ENCODE measurements around the gene NAB2.
"Not testable (repeated sequence)": the region's sequence is repeated elsewhere in the genome, so short reads cannot be mapped to it uniquely, and the experiment has no call there.

Gene NAB2

DNA sequence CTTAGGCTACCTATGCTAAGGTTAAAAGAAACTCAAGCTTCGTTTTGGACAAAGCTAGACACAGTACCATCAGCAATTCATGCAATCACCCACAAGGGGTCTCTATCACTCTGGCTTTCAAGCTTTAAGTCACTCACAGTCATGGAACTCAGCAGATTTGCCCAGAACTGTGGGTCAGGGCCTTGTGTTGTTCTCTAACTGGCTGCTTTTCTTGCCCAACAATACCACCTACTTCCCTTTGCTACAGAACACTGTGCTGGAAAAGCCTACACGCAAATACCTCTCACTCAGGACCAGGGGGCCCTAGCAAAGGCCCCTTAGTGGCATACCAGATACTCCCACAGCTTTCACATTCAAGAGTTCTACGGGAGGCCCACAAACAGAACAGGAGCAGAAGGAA is 19.4 kb upstream of the NAB2 start:
- DNase-seq = peak; percentile 61

DNA sequence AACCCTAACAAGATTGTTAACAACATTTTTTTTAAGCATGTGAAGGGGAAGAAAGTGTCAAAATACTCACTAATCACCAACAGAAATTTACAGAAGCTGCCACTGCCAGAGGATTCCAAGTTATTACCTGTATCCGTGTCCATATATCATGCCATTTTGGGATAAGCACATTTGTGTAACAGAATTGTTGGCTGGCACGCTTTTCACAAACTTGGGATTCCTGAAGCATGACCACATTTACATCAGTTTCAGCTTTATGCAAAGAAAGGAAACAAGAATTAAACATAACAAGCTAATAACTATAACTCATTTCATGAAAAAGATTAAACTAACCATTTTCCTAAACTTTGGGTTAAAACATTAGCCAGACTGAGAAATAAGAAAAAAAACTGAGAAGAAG is 16.3 kb upstream of the NAB2 start:
- DNase-seq = no peak

DNA sequence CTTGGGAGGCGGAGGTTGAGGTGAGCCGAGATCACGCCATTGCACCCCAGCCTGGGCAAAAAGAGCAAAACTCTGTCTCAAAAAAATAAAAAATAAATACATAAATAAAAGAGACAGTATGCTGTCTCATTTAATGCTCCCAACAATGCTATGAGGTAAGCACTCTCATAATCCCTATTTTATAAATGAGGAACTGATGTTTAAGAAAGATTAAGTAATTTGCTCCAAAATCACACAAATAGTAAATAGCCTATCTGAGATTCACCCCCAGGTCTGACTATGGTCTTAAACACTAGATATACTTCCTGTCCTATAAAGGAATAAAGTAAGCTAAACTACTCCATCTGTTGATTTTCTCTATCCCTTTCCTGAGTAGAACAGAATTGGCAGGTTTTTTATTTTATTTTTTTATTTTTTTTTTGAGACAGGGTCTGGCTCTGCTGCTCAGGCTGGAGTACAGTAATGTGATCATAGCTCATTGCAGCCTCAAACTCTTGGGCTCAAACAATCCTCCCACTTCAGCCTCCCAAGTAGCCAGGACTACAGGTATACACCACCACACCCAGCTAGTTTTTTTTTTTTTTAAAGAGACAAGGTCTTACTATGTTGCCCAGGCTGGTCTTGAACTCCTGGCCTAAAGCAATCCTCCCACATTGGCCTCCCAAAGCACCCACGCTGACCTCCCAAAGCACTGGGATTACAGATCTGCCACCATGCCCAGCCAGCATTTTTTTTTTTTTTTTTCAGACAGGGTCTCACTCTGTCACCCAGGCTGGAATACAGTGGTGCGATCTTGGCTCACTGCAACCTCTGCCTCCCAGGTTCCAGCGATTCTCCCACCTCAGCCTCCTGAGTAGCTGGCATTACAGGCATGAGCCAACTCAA is 15.1 kb upstream of the NAB2 start:
- not testable (repeated sequence) for DNase-seq

DNA sequence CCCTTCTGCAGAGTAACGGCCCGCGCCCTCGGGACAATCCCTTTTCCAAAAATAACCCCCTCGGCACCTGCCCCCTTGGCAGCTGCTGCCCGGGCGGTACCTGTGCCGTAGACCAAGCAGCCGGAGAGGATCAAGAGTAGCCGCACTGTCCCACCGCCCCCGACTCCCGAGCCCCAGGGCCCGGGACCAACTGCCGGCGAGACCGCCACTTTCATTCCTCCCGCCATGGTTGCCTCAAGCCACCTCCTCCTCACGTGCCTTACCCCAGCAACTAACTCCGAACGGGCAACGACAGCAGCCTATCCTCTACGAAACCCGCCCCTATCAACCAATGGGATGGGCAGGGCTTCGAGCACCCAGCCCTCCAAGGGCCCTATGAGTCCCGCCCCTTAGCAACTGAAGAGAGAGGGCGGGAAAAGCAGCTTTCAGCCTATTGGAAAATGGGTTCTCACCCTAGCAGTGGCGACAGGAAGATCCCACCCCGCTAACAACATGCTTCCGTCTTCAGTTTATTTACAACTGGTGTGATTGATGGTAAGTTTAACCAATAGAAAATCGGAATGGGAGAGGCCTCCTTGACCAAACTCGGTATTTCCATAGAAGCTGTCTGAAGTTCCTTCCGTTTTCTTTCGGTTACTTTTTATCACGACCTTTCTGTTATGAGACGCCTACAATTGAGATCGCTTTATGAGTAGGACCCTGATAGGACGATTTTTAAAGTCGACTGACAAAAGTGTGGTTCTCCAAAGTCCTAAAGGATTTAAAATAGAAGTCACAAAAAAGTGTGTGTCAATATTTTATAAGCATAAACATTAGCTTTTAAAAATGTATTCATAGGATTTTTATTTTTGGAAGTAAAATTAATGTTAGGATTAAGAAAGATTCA is 10.2 kb upstream of the NAB2 start, which contains the start of gene NEMP1:
TSS of gene NEMP1 (minus strand) at position 273 of the 886 bp plus-strand sequence. CDS start at position 227, 46 bp downstream.
- peak; percentile 94 for DNase-seq

DNA sequence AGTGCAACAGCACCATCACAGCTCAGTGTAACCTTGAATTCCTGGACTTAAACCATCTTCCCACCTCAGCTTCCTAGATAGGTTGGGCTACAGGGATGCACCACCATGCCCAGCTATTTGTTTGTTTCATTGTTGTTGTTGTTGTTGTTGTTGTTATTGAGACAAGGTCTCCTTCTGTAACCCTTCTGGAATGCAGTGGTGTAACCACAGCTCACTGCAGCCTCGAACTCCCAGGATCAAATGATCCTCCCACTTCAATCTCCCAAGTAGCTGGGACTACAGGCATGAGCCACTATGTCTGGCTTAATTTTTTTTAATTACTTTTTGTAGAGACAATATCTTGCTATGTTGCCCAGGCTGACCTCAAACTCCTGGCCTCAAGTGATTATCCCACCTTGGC is 9.1 kb upstream of the NAB2 start:
- no peak for DNase-seq

DNA sequence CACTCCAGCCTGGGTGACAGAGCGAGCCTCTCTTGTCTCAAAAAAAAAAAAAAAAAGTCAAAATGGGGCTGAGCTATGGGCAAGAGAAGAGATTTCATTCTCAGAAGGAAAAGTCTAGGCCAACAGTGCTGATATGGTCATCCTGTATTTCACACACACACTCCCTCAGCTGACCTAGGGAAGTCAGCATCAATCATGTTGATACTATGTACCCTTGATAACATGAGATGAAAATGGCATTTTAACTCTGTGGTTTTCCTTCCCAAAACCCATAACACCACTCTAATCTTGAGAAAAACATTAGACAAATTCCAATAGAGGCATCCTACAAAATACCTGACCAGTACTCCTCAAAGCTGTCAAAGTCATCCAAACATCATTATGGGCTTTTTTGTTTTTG is 8.1 kb upstream of the NAB2 start:
- DNase-seq = no peak

DNA sequence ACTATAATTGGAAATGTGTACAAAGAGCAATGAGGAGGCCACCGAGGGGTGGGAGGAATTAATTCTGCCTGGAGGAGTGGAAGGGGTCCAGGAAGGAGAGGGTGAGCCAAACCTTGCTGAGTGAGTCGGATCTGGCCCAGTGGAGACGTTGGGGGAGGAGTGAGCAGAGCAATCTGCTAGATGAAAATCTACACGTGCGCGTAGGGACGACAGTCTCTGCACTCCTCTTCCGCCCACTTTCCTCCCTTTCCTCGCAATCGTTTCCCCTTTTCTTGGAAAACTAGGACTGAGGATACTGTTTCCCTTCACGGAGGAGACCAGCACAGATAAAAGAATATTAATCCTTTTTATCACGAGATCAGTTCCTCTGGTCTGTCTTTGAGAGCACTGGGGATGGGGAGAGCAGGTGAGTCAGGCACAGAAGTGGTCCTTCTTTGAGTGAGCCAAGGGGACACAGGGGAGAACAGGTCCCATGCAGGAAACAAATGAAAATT is 2.9 kb upstream of the NAB2 start:
- DNase-seq = peak; percentile 81

DNA sequence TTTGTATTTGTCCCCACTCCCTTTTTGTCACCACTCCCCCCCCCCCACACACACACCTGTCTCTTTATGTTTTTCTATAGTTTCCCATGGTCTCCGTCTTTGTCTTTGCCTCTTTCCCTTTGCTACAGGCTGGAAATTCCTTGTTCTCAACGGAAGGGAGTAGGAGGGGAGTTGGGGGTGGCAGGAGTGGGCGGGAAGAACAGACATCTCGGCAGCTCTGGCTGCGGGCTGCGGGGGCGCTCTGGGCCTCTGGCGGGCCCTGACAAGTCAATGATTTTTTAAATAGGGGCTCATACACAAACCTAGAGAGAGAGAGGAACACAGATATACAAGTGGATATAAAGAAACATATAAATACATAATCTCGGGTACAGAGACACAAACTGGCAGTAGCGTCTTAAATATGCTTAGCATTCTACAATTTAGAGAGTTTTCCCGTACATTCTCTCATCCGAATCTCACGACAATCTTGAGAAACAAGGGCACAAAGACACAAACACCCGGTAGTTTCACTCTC is 2.4 kb upstream of the NAB2 start:
- DNase-seq = peak; percentile 85

DNA sequence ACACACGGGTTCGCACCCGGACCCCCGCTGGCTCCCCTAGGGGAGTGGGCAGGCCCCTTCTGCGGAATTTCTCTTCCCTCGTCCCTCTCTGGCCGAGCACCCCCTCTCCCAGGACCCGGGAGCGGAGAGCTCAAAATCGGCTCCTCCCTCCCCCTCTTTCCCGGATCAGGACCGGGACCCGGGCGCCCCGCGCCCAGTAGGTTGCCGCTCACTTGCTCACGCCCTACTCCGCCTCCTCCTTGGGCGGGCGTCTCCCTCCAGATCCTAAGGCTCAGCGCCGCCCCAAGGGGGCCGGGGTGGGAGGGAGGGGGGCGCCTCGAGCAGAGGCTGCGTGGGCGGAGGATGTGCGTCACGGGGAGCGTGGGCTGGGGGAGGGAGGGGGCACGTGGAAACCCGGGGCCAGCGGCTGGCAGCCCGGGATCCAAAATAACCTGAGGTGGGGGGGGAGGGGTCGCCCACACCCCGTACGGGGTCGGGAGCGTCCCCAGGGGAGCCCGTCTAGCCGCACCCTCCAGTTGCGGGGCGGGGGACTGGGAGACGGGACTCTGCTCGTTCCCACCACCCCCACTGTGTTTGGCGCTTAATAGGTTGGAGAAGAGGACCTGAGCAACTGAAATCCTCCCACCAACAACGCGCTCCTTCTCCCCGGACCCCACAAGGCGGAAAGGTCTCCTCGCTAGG is 1.8 kb upstream of the NAB2 start:
- peak; percentile 91 for DNase-seq

DNA sequence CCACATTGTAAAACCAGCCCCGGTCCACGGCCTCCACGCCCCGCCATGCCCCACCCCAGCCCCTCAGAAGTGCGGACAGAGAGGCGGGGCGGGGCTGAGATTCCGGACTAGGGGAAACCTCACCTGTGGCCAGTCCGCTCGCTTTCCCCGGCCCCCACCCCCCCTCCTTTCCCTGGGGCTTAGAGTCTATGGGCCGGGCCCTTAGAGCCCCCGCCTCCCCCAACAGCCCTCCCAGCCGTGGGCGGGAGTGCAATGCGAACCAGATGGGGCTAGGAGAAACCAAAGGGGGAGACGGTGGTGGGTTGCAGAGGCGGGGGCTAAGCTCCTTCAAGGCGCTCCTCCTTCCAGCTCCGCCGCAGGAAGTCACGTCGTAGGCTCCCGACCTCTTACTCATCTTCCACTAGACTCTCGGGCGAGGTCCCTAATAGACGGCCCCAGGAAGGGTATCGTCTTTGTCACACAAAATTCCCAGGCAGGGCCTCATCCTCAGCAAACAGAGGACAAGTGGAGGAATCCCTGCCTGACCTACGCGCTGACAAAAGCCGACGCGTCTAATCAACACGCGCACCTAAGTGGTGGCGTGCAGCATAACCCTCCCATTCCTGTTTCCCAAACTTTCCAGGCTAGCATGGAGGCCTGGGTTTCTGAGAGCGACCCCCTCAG is 1.1 kb upstream of the NAB2 start:
- peak; percentile 93 for DNase-seq

DNA sequence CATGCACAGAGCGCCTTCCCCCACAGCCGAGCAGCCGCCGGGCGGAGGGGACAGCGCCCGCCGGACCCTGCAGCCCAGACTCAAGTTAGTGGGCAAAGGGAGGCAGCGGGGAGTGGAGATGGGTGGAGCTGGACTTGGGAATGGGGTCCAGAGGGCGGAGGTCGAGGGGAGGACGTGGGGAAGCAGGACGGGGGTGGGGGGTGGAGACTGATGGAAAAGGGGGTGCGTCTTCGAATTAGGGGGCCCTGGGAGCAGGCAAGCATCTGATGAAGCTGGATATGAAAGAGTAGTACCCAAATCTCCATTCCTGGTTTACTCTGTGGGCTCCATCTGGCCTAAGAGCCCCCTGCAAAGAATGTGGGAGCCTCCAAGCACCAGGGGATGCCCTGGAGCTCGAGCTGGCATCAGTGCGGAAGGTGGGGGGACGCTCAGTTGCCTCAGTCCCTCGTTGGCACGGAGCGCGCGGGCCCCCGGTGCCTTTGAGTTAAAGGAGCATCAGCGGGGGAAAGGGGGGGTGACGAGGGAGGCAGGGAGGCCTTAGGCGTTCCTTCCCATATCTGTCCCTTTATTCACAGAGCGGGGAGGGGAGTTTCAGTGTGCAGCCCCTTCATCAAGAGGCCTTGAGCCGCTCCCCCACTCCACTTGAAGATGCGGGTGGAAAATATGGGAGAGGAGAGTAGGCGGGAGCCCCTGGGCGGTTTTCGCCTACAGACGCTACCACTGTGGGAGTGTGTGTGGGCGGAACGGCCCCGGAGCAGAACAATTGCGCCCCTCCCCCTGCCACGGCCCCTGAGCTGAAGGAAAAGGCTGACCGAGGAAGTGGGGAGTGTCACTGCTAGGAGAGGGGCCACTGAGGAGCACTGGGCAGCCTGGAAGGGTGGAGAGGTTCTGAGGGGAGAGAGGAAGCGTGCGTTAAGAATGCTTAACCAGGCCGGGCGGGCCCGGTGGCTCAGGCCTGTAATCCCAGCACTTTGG is 644 bp downstream of the NAB2 start:
- peak; percentile 80 for DNase-seq

DNA sequence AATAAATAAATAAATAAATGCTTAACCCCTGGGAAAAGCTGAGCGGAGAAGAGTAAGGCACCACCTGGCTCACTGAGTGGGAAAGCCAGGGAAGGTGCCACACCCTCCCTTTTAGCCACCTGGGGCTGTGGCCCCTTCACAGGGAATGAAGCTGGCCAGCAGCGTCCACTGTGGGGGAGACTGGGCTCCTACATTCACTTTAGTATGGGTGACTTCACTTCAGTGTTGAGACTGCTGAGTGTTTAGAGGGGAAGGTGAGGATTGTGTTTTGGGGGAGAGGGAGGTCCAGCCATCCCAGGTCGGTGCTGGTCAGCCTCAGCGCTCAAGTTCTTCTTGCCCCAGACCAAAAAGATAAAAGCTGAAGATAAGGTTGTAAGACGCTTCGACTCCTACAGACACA is 1.6 kb downstream of the NAB2 start:
- DNase-seq = no peak

DNA sequence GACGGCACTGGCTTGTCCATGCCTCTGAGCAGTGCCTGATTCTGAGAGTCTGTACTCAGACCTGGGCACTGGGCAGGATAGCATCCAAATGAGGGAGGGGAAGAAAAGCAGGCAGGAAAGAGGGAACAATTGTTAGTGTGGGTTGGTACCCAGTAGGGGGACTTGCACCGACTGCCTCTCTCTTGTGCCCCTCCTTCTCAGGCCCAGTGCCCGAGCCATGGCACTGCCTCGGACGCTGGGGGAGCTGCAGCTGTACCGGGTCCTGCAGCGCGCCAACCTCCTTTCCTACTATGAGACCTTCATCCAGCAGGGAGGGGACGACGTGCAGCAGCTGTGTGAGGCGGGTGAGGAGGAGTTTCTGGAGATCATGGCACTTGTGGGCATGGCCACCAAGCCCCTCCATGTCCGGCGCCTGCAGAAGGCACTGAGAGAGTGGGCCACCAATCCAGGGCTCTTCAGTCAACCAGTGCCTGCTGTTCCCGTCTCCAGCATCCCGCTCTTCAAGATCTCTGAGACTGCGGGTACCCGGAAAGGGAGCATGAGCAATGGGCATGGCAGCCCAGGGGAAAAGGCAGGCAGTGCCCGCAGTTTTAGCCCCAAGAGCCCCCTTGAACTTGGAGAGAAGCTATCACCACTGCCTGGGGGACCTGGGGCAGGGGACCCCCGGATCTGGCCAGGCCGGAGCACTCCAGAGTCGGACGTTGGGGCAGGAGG is 2.2 kb downstream of the NAB2 start:
- no peak for DNase-seq

DNA sequence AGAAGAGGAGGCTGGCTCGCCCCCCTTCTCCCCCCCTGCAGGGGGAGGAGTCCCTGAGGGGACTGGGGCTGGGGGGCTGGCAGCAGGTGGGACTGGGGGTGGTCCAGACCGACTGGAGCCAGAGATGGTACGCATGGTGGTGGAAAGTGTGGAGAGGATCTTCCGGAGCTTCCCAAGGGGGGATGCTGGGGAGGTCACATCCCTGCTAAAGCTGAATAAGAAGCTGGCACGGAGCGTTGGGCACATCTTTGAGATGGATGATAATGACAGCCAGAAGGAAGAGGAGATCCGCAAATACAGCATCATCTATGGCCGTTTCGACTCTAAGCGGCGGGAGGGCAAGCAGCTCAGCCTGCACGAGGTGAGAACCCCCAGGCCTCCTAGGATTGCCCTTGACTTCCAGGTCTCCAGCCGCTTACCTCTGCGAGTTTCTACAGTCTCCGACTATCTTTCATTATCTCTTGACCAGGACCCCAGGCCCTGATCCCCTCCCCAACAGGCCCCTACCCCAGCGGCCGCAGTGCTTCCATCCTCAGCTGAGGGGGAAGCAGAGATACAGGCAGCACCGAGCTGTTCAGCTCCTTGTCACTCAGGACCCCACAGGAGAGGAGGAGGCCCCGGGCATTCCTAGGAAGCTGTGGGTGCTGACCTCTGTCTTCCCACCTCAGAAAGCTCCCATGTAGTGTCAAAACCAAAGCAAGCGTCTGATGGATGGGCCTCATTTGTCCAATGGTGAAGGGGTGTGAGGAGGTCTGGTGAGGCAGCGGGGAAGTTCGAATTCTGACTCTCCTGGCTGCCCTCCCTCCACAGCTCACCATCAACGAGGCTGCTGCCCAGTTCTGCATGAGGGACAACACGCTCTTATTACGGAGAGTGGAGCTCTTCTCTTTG is 3.0 kb downstream of the NAB2 start:
- DNase-seq = no peak

DNA sequence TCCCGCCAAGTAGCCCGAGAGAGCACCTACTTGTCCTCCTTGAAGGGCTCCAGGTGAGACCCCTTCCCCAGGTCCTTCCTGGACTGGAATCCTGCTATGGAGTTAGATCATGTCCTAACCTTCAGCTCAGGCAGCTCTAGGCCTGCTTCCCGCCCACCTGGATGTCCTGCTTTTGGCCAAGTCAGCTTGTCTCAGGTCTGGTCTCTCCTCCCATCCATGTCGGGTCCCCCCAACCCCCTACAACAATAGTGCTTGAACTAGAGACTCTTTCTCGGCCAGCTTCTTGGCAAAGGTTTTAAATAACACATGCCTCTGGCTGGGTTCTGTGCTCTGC is 3.6 kb downstream of the NAB2 start:
- DNase-seq = no peak

DNA sequence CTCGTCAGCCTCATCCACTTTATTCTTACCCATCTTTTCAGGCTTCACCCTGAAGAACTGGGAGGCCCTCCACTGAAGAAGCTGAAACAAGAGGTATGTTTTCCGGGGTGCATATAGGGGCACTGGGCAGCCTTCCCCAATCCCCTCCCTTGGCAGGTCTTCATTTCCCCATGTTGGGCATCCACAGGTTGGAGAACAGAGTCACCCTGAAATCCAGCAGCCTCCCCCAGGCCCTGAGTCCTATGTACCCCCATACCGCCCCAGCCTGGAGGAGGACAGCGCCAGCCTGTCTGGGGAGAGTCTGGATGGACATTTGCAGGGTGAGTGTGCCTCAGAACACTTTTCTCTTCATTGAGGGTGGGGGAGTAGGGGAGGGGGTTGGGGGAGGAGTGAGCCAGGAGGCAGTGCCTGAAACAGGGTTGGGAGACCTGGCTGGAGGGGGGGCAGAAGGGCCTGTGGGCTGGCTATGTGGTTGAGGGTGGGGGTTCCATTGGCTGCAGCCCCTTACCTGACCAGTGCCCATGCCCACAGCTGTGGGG is 4.0 kb downstream of the NAB2 start:
- no peak for DNase-seq

DNA sequence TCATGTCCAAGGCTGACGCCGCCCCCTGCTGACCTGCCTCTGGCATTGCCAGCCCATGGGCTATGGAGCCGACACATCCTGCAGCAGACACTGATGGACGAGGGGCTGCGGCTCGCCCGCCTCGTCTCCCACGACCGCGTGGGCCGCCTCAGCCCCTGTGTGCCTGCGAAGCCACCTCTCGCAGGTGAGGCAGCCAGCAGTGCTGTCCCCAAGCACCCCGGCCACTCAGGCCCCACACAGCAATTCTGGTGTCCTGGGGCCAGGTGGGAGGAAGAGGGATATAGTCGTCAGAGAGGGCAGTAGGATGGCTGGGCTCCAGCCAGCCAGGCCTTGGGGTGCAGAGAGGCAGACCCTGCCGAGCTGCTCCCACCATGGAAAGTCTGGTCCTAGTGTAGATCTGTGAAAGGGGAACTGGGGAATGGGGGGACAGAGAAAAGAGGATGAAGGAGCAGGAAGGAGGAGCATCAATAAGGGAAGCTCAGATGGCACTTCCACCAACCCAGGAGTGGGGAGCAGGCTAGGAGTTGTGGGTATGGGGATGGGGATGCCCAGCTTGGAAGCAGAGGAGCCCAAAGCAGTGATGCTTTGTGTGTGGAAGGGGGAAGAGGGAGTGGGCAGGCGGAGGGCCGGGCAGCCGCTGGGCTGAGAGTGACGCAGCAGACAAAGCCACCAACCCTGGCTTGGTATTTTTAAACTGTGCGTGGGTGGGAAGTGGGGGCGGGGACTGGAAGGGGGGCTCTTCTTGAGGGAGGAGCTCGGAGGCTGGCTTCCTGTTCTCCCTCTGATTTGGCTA is 4.7 kb downstream of the NAB2 start:
- DNase-seq = peak; percentile 82
